Stimulated activated CD4-positive, alpha-beta T cell treated with anti-CD3 and anti-CD28 coated beads, Interleukin-4, amount 100 ng/mL, for 48 hours (primary cell): ENCODE measurements around the gene MRTO4.
A peak's percentile ranks its signal among the peaks of the same experiment; 100 is the strongest.
"Not testable (repeated sequence)": the region's sequence is repeated elsewhere in the genome, so short reads cannot be mapped to it uniquely, and the experiment has no call there.

ENCODE experiments used
- DNase-seq, 2 donors: peaks; one replicate each; pipeline ENCODE4 v3.0.0-alpha.2; 2020; ENCODE audit warnings: low read depth in 2 of 2

Gene MRTO4

GRCh38 chr1:19222979-19223824, 28.4 kb upstream of the MRTO4 start:
- no peak for DNase-seq

- DNase-seq, result no peak
Observed at GRCh38 chr1:19229229-19229628, 22.4 kb upstream of the MRTO4 start.

GRCh38 chr1:19229828-19230325, 21.7 kb upstream of the MRTO4 start:
- DNase-seq, result no peak

- DNase-seq, result not testable (repeated sequence)
Observed at GRCh38 chr1:19231736-19232523, 19.7 kb upstream of the MRTO4 start.

GRCh38 chr1:19232524-19232846, 19.1 kb upstream of the MRTO4 start:
- DNase-seq, result no peak

- DNase-seq, result no peak
Observed at GRCh38 chr1:19234224-19234623, 17.4 kb upstream of the MRTO4 start.

- no peak for DNase-seq
Observed at GRCh38 chr1:19239876-19240275, 11.7 kb upstream of the MRTO4 start.

GRCh38 chr1:19240673-19241538, 10.7 kb upstream of the MRTO4 start:
- peak; percentile 55 to 66 for DNase-seq

- no peak for DNase-seq
Observed at GRCh38 chr1:19250629-19251304, 838 bp upstream of the MRTO4 start.

- DNase-seq, result no peak
Observed at GRCh38 chr1:19254416-19254815, 2.8 kb downstream of the MRTO4 start.

GRCh38 chr1:19255288-19255687, 3.7 kb downstream of the MRTO4 start:
- DNase-seq, result no peak

- DNase-seq, result not testable (repeated sequence)
Observed at GRCh38 chr1:19256301-19256700, 4.7 kb downstream of the MRTO4 start.

- peak in 1 of 2 donors; percentile 39 for DNase-seq
Observed at GRCh38 chr1:19257178-19257914, 5.7 kb downstream of the MRTO4 start.

- DNase-seq, result no peak
Observed at GRCh38 chr1:19258353-19258752, 6.7 kb downstream of the MRTO4 start.

GRCh38 chr1:19260211-19261138, 8.9 kb downstream of the MRTO4 start:
- no peak for DNase-seq

- DNase-seq, result no peak
Observed at GRCh38 chr1:19262047-19262446, 10.4 kb downstream of the MRTO4 start.

GRCh38 chr1:19262744-19263143, 11.1 kb downstream of the MRTO4 start:
- no peak for DNase-seq

- no peak for DNase-seq
Observed at GRCh38 chr1:19268445-19268844, 16.8 kb downstream of the MRTO4 start.
